K562 (cell line): ENCODE measurements around the gene ZNF292. TPM values are rescaled to one million over a fixed set of nuclear protein-coding genes. Genes with fewer than 3 reads are reported as not detected.

Experiments
- CBFA2T2 ChIP-seq: fragments of 450-650 bp; conservative IDR thresholded peaks from 2 replicates; pipeline ENCODE4 v1.6.1; 2017; ENCODE audit warnings: mild to moderate bottlenecking
- CBFA2T3 ChIP-seq: fragments of 450-650 bp; IDR thresholded peaks from 2 replicates; pipeline ENCODE4 v1.6.1; 2017
- CHD2 ChIP-seq: IDR thresholded peaks from 2 replicates; pipeline ENCODE4 v1.6.1; 2011; ENCODE audit warnings: low read depth, low read length
- ESRRA ChIP-seq: fragments of 450-650 bp; IDR thresholded peaks from 2 replicates; pipeline ENCODE4 v1.6.1; 2014; ENCODE audit warnings: low read depth, mild to moderate bottlenecking, moderate library complexity, borderline replicate concordance
- HDAC2 ChIP-seq: fragments of 450-650 bp; IDR thresholded peaks from 2 replicates; pipeline ENCODE4 v1.6.1; 2016; ENCODE audit warnings: mild to moderate bottlenecking
- HMBOX1 ChIP-seq: sonication (generic); IDR thresholded peaks from 2 replicates; pipeline ENCODE4 v1.6.1; 2016
- KDM1A ChIP-seq, 2 experiments: fragments of 450-650 bp; IDR thresholded peaks; 2 replicates each; pipeline ENCODE4 v1.6.1; 2016; ENCODE audit warnings: mild to moderate bottlenecking in 2 of 2
- MTA2 ChIP-seq: fragments of 450-650 bp; IDR thresholded peaks from 2 replicates; pipeline ENCODE4 v1.6.1; 2016; ENCODE audit warnings: low read depth
- PYGO2 ChIP-seq: fragments of 450-650 bp; IDR thresholded peaks from 2 replicates; pipeline ENCODE4 v1.6.1; 2016; ENCODE audit warnings: mild to moderate bottlenecking, missing genetic modification characterization, moderate library complexity, missing compliant biosample characterization
- TCF3 ChIP-seq: sonication (generic); formaldehyde crosslinking; IDR thresholded peaks from 2 replicates; pipeline ENCODE4 v1.4.0; 2020; ENCODE audit warnings: mild to moderate bottlenecking, missing genetic modification reagents
- TEAD4 ChIP-seq, 2 experiments: sonication (generic) in 1 of 2; formaldehyde crosslinking in 1 of 2; IDR thresholded peaks; 2 replicates each; pipeline versions ENCODE4 v1.6.1 to v1.8.0; 2012 to 2022; ENCODE audit warnings: borderline replicate concordance in 1 of 2, inconsistent platforms in 1 of 2, low read length in 1 of 2, mild to moderate bottlenecking in 1 of 2, missing genetic modification reagents in 1 of 2
- ZNF707 ChIP-seq: fragments of 250-450 bp; sonication (Bioruptor Pico); conservative IDR thresholded peaks from 2 replicates; pipeline ENCODE4 v1.8.0; 2022; ENCODE audit warnings: inconsistent platforms, mild to moderate bottlenecking, moderate library complexity
- polyA plus RNA-seq, 8 experiments: library from polyadenylated mRNA; depleted of rRNA in 4 of 8; stranded (reverse) in 5 of 8; unstranded in 3 of 8; fragments of >200 nt; fragmentation: Nextera tagmentation in 2 of 8; fragmentation: Illumina TruSeq in 1 of 8; extraction: Ambion mirVana in 2 of 8; extraction: Trizol in 1 of 8; gene quantifications; 2 replicates each; pipeline versions ENCODE4 v1.2.1 to v1.2.3, GENCODE V29; 2011 to 2014; ENCODE audit warnings: inconsistent platforms in 1 of 8, missing spikeins in 1 of 8
- total RNA-seq, 7 experiments: library from RNA; depleted of rRNA in 6 of 7; stranded (reverse); fragments of >200 nt in 6 of 7; fragmentation: Illumina TruSeq in 2 of 7; extraction: Trizol in 2 of 7; gene quantifications; 2 replicates each; pipeline versions ENCODE4 v1.2.1 to v1.2.3, GENCODE V29; 2011 to 2021; ENCODE audit warnings: low replicate concordance in 1 of 7
- TF ChIP-seq, protein P1 (sequence below), 2 experiments: fragments of 450-650 bp in 1 of 2; sonication (generic) in 1 of 2; formaldehyde crosslinking in 1 of 2; IDR thresholded peaks; 2 replicates each; pipeline versions ENCODE4 v1.7.1 to v1.9.0; 2016 to 2022; ENCODE audit warnings: inconsistent platforms in 1 of 2, mild to moderate bottlenecking in 1 of 2, missing genetic modification reagents in 1 of 2

Gene ZNF292
- total and polyA plus RNA-seq, 9 of the 15 experiments (the other 6 are each of a cell fraction or from before 2014, with no cell fraction given) = 4.4 to 17.1 (median 12.8) TPM

GRCh38 chr6:87165185-87165584, 9.8 kb downstream of the ZNF292 start (continued):
- TF ChIP-seq, protein P1, sequence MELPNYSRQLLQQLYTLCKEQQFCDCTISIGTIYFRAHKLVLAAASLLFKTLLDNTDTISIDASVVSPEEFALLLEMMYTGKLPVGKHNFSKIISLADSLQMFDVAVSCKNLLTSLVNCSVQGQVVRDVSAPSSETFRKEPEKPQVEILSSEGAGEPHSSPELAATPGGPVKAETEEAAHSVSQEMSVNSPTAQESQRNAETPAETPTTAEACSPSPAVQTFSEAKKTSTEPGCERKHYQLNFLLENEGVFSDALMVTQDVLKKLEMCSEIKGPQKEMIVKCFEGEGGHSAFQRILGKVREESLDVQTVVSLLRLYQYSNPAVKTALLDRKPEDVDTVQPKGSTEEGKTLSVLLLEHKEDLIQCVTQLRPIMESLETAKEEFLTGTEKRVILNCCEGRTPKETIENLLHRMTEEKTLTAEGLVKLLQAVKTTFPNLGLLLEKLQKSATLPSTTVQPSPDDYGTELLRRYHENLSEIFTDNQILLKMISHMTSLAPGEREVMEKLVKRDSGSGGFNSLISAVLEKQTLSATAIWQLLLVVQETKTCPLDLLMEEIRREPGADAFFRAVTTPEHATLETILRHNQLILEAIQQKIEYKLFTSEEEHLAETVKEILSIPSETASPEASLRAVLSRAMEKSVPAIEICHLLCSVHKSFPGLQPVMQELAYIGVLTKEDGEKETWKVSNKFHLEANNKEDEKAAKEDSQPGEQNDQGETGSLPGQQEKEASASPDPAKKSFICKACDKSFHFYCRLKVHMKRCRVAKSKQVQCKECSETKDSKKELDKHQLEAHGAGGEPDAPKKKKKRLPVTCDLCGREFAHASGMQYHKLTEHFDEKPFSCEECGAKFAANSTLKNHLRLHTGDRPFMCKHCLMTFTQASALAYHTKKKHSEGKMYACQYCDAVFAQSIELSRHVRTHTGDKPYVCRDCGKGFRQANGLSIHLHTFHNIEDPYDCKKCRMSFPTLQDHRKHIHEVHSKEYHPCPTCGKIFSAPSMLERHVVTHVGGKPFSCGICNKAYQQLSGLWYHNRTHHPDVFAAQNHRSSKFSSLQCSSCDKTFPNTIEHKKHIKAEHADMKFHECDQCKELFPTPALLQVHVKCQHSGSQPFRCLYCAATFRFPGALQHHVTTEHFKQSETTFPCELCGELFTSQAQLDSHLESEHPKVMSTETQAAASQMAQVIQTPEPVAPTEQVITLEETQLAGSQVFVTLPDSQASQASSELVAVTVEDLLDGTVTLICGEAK (IDR thresholded peaks at IDR 0.05) = 0 out of 2 replicates have a peak, but pooled peaks have one; percentile 21
- TF ChIP-seq, protein P1 (CRISPR knock-in tag; IDR thresholded peaks at IDR 0.05) = no peak
- TF ChIP-seq CBFA2T3 (peak; percentile 75), TEAD4 (IDR thresholded peaks at IDR 0.05; ENCODE audit: low read length) (peak; percentile 69), TEAD4 (CRISPR knock-in tag; IDR thresholded peaks at IDR 0.05; ENCODE audit: borderline replicate concordance) (no peak), PYGO2 (tag) (no peak), TCF3 (CRISPR knock-in tag) (peak; percentile 48), ZNF707 (no peak), ESRRA (no peak), CHD2 (no peak), HMBOX1 (0 out of 2 replicates have a peak, but pooled peaks have one; percentile 17), HDAC2 (peak; percentile 95), CBFA2T2 (0 out of 2 replicates have a peak, but pooled peaks have one; percentile 28), MTA2 (0 out of 2 replicates have a peak, but pooled peaks have one; percentile 13), KDM1A (IDR thresholded peaks at IDR 0.05) (peak; percentile 97 to 98)
- TF ChIP-seq, all 486 proteins: peak for 13
